Neural cell (in vitro differentiated cells): ENCODE data around the gene CRYGA. TPM values are rescaled to one million over a fixed set of nuclear protein-coding genes. Genes with fewer than 3 reads are reported as not detected.
"Not testable (repeated sequence)": the region's sequence is repeated elsewhere in the genome, so short reads cannot be mapped to it uniquely, and the experiment has no call there.

Experiments used
- H2AFZ ChIP-seq: fragments of 200-600, 300-800 bp; sonication (generic), shearing (Covaris generic); 2 replicates; pipeline ENCODE4 v1.6.0; 2014; ENCODE audit warnings: low read depth, mild to moderate bottlenecking, antibody characterized with exemption, low read length, moderate library complexity
- H3F3A ChIP-seq: fragments of 200-600 bp; shearing (Covaris generic); 2 replicates; pipeline ENCODE4 v1.6.1; 2016; ENCODE audit warnings: mild to moderate bottlenecking, moderate library complexity, mixed read lengths, antibody characterized with exemption, low read length; ENCODE audit not compliant: insufficient read depth, poor library complexity, severe bottlenecking
- H3K27ac ChIP-seq: fragments of 200-600, 300-800 bp; sonication (generic), shearing (Covaris generic); 2 replicates; pipeline ENCODE4 v1.5.1; 2014; ENCODE audit warnings: mild to moderate bottlenecking, low read length, moderate library complexity
- H3K27me3 ChIP-seq: fragments of 300-800, 200-600 bp; sonication (generic), shearing (Covaris generic); 2 replicates; pipeline ENCODE4 v1.6.0; 2014; ENCODE audit warnings: mild to moderate bottlenecking, low read depth, low read length, moderate library complexity; ENCODE audit not compliant: insufficient read depth
- H3K36me3 ChIP-seq: fragments of 300-800, 200-600 bp; sonication (generic), shearing (Covaris generic); 2 replicates; pipeline ENCODE4 v1.5.1; 2014; ENCODE audit warnings: mild to moderate bottlenecking, antibody characterized with exemption, low read length, moderate library complexity; ENCODE audit not compliant: insufficient read depth
- H3K4me2 ChIP-seq: fragments of 300-800, 200-600 bp; sonication (generic), shearing (Covaris generic); 2 replicates; pipeline ENCODE4 v1.6.0; 2014; ENCODE audit warnings: mild to moderate bottlenecking, low read length
- H3K4me3 ChIP-seq: fragments of 300-800, 200-600 bp; sonication (generic), shearing (Covaris generic); 2 replicates; pipeline ENCODE4 v1.5.1; 2014; ENCODE audit warnings: mild to moderate bottlenecking, low read length, moderate library complexity
- H3K79me2 ChIP-seq: fragments of 200-600 bp; shearing (Covaris generic); replicated peaks from 2 replicates; pipeline ENCODE4 v1.6.0; 2014; ENCODE audit warnings: mild to moderate bottlenecking, low read length, moderate library complexity; ENCODE audit not compliant: insufficient read depth
- H3K9ac ChIP-seq: fragments of 300-800, 200-600 bp; sonication (generic), shearing (Covaris generic); 2 replicates; pipeline ENCODE4 v1.6.1; 2016; ENCODE audit warnings: mild to moderate bottlenecking, low read length, mixed read lengths
- H3K9me2 ChIP-seq: fragments of 200-600 bp; shearing (Covaris generic); 2 replicates; pipeline ENCODE4 v1.6.1; 2016; ENCODE audit warnings: mild to moderate bottlenecking, low read length, mixed read lengths; ENCODE audit not compliant: insufficient read depth
- H3K9me3 ChIP-seq: fragments of 200-600, 300-800 bp; sonication (generic), shearing (Covaris generic); 2 replicates; pipeline ENCODE4 v1.6.1; 2016; ENCODE audit warnings: mild to moderate bottlenecking, mixed run types, low read length, moderate library complexity, mixed read lengths
- H4K20me1 ChIP-seq: fragments of 200-600 bp; shearing (Covaris generic); 2 replicates; pipeline ENCODE4 v1.6.1; 2016; ENCODE audit warnings: mild to moderate bottlenecking, mixed run types; ENCODE audit not compliant: insufficient read depth
- EP300 ChIP-seq: fragments of 450-650 bp; conservative IDR thresholded peaks from 2 replicates; pipeline ENCODE4 v1.6.1; 2014; ENCODE audit warnings: antibody characterized with exemption, mild to moderate bottlenecking, moderate library complexity; ENCODE audit not compliant: poor library complexity, severe bottlenecking
- EZH2 ChIP-seq: fragments of 200-600, 300-800 bp; shearing (Covaris generic), sonication (generic); IDR thresholded peaks from 2 replicates; pipeline ENCODE4 v1.6.1; 2014; ENCODE audit warnings: antibody characterized with exemption, low read length, borderline replicate concordance, mild to moderate bottlenecking; ENCODE audit not compliant: insufficient read depth, poor library complexity, severe bottlenecking
- MXI1 ChIP-seq: fragments of 450-650 bp; conservative IDR thresholded peaks from 2 replicates; pipeline ENCODE4 v1.6.1; 2014; ENCODE audit warnings: antibody characterized with exemption, mild to moderate bottlenecking; ENCODE audit not compliant: poor library complexity, severe bottlenecking
- POLR2AphosphoS5 ChIP-seq: IDR thresholded peaks from 2 replicates; pipeline ENCODE4 v1.6.1; 2012
- RAD21 ChIP-seq: fragments of 450-650 bp; conservative IDR thresholded peaks from 2 replicates; pipeline ENCODE4 v1.6.1; 2014; ENCODE audit warnings: antibody characterized with exemption, mild to moderate bottlenecking, moderate library complexity
- SMC3 ChIP-seq: fragments of 450-650 bp; conservative IDR thresholded peaks from 2 replicates; pipeline ENCODE4 v1.6.1; 2014; ENCODE audit warnings: antibody characterized with exemption, mild to moderate bottlenecking, moderate library complexity; ENCODE audit not compliant: poor library complexity
- TAF1 ChIP-seq: IDR thresholded peaks from 2 replicates; pipeline ENCODE4 v1.6.1; 2012; ENCODE audit warnings: low read depth
- polyA plus RNA-seq: library from polyadenylated mRNA; depleted of rRNA; stranded (reverse); fragments of >200 nt; gene quantifications from 2 replicates; pipeline ENCODE4 v1.2.3, GENCODE V29; 2014
- TF ChIP-seq, protein P1 (sequence below): IDR thresholded peaks from 2 replicates; pipeline ENCODE4 v1.6.1; 2012; ENCODE audit warnings: borderline replicate concordance
- TF ChIP-seq, protein P2 (sequence below): fragments of 450-650 bp; IDR thresholded peaks from 2 replicates; pipeline ENCODE4 v1.5.1; 2014; ENCODE audit warnings: antibody characterized with exemption, mild to moderate bottlenecking, moderate library complexity; ENCODE audit not compliant: poor library complexity, severe bottlenecking

The CRYGA gene
- polyA plus RNA-seq, 1 donor from 2014 or later: not detected

DNA sequence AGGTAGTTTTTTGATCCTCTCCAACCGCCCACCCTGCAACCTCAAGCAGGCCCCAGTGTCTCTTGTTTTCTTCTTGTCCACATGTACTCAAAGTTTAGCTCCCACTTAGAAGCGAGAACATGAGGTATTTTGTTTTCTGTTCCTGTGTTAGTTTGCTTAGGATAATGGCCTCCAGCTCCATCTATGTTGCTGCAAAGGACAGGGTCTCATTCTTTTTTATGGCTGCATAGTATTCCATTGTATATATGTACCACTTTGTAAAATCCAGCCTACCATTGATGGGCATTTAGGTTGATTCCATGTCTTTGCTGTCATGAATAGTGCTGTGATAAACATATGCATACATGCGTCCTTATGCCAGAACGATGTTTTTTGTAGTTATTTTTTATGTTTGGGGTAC is 36.3 kb downstream of the CRYGA start:
- Histone ChIP-seq H3K9me3 (no peaks in the 10 kb centered on the region), H3K36me3 (no peaks in the 10 kb centered on the region), H2AFZ (no peak overlapping the region), H3K9ac (no peak overlapping the region), H3K9me2 (no peaks in the 10 kb centered on the region), H3K79me2 (no peaks in the 10 kb centered on the region), H3K4me2 (no peak overlapping the region), H3F3A (no peaks in the 10 kb centered on the region), H3K27ac (no peak overlapping the region), H3K4me3 (no peak overlapping the region), H3K27me3 (no peaks in the 10 kb centered on the region), H4K20me1 (no peaks in the 10 kb centered on the region)
- TF ChIP-seq EZH2 (no peak), TAF1 (no peak)
- TF ChIP-seq, protein P1, sequence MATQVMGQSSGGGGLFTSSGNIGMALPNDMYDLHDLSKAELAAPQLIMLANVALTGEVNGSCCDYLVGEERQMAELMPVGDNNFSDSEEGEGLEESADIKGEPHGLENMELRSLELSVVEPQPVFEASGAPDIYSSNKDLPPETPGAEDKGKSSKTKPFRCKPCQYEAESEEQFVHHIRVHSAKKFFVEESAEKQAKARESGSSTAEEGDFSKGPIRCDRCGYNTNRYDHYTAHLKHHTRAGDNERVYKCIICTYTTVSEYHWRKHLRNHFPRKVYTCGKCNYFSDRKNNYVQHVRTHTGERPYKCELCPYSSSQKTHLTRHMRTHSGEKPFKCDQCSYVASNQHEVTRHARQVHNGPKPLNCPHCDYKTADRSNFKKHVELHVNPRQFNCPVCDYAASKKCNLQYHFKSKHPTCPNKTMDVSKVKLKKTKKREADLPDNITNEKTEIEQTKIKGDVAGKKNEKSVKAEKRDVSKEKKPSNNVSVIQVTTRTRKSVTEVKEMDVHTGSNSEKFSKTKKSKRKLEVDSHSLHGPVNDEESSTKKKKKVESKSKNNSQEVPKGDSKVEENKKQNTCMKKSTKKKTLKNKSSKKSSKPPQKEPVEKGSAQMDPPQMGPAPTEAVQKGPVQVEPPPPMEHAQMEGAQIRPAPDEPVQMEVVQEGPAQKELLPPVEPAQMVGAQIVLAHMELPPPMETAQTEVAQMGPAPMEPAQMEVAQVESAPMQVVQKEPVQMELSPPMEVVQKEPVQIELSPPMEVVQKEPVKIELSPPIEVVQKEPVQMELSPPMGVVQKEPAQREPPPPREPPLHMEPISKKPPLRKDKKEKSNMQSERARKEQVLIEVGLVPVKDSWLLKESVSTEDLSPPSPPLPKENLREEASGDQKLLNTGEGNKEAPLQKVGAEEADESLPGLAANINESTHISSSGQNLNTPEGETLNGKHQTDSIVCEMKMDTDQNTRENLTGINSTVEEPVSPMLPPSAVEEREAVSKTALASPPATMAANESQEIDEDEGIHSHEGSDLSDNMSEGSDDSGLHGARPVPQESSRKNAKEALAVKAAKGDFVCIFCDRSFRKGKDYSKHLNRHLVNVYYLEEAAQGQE: no peak

DNA sequence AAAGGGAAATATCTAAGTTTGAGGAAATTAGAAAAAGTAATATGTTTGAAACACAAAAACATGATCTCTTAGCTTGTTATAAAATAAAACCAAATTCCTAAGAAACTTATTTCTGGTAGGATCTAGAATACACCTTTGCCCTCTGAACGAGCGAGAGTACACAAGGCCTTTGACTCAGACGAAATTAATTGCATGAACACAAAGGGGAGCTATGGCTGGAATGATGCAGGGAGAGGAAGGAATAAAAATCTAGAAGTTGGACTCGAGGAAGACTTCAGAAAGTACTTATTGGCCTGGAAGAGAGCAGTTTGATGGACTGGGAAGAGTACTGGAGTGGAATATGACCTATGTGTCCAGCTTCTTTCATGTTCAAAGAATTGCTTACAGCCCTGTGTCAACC is 38.1 kb downstream of the CRYGA start:
- no peak for TF ChIP-seq POLR2AphosphoS5
- TF ChIP-seq, protein P2, sequence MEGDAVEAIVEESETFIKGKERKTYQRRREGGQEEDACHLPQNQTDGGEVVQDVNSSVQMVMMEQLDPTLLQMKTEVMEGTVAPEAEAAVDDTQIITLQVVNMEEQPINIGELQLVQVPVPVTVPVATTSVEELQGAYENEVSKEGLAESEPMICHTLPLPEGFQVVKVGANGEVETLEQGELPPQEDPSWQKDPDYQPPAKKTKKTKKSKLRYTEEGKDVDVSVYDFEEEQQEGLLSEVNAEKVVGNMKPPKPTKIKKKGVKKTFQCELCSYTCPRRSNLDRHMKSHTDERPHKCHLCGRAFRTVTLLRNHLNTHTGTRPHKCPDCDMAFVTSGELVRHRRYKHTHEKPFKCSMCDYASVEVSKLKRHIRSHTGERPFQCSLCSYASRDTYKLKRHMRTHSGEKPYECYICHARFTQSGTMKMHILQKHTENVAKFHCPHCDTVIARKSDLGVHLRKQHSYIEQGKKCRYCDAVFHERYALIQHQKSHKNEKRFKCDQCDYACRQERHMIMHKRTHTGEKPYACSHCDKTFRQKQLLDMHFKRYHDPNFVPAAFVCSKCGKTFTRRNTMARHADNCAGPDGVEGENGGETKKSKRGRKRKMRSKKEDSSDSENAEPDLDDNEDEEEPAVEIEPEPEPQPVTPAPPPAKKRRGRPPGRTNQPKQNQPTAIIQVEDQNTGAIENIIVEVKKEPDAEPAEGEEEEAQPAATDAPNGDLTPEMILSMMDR: no peak
- no peak for TF ChIP-seq SMC3
- no peak for TF ChIP-seq EZH2
- TF ChIP-seq MXI1: no peak
- TF ChIP-seq, protein P1: no peak
- no peak for TF ChIP-seq RAD21
- no peak for TF ChIP-seq TAF1
- no peak for TF ChIP-seq EP300
- H3K9me3 ChIP-seq: no peaks in the 10 kb centered on the region
- H3K79me2 ChIP-seq: no peaks in the 10 kb centered on the region
- no peak overlapping the region for H3K4me2 ChIP-seq
- H3K27ac ChIP-seq: no peak overlapping the region
- H3K9ac ChIP-seq: no peak overlapping the region
- H3K27me3 ChIP-seq: no peaks in the 10 kb centered on the region
- H3K9me2 ChIP-seq: no peaks in the 10 kb centered on the region
- H3K4me3 ChIP-seq: no peak overlapping the region
- H2AFZ ChIP-seq: no peak overlapping the region
- no peaks in the 10 kb centered on the region for H3F3A ChIP-seq
- H4K20me1 ChIP-seq: no peaks in the 10 kb centered on the region
- no peaks in the 10 kb centered on the region for H3K36me3 ChIP-seq

DNA sequence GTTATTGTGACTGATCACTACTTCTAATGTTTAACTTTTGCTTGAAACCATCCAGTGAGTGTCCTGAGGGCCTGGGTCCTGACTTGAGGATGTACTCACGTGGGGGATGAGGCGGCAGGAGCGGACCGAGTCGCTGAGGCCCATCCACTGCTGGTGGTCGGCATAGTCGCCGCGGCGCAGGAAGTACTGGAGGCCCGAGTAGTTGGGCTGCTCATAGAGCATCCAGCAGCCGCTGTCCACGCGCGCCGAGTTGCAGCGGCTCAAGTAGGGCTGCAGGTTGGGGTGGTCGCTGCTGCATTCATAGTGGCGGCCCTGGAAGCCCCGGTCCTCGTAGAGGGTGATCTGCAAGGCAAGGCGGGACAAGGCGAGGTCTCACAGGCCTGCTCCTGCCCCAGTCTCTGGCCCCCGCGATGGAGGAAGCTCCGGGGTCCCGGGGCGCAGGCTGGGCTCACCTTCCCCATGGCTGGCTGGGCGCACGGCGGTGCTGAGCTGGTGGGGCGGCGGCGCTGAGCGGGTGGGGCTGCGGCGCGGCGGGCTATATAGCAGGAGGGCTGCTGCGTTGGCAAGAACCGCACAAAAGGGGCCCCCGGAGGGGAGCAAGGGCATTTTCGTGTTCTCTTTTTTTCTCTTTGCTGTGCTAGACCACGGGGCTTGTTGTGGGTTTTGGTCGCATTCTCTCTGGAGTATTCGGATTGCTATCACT is 39.2 kb downstream of the CRYGA start, which contains the start of gene CRYGD:
TSS of gene CRYGD (minus strand) at position 512 of the 703 bp plus-strand sequence. CDS start at position 461, 51 bp downstream.
- H3K27me3 ChIP-seq, H3K9ac ChIP-seq, H3F3A ChIP-seq, H3K27ac ChIP-seq, H3K4me2 ChIP-seq, H3K9me2 ChIP-seq, H2AFZ ChIP-seq, H3K79me2 ChIP-seq, H3K36me3 ChIP-seq, H4K20me1 ChIP-seq, H3K9me3 ChIP-seq, H3K4me3 ChIP-seq: not testable (repeated sequence)
